ENCODE results near the gene CPM.

The CPM gene

DNA sequence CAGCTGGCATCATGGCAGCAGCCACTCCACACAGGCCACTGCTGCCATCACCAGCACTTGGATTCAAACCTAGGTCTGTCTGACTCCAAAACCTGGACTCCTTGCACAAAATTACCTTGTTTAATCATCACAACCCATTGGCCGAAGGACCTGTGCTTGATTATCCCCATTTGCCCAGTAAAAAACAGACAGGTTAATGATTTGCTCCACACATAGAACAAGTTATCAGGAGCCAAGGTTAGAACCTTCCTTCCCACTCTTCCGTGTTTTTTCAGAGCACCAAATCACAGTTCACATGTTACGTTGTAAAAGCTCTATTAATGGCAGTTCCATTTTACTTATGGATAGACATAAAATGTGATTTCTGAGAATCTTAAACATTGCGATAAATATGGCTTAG, 23.5 kb upstream of the CPM start:
- no peak for DNase-seq (ENCODE audit: low spot score)

DNA sequence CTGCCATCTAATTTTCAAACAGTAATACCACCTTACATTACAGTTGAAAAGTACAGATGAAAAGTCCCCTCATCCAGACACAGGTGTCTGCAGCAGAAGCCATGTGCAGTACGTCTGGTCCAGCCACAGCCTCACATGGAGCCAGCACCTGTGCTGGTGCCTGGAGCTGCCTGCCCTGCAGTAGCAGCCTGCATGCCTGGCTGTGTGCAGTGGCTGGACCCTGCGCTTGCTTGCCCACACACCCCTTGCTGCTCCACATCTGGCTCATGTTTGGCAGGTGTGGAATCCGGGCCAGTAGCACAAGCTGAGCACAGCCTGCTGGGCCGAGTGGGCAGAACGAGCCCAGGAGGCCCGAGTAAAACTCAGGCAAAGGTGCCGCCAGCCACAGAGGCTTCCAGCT, 21.8 kb upstream of the CPM start:
- no peak for DNase-seq (ENCODE audit: low spot score)

DNA sequence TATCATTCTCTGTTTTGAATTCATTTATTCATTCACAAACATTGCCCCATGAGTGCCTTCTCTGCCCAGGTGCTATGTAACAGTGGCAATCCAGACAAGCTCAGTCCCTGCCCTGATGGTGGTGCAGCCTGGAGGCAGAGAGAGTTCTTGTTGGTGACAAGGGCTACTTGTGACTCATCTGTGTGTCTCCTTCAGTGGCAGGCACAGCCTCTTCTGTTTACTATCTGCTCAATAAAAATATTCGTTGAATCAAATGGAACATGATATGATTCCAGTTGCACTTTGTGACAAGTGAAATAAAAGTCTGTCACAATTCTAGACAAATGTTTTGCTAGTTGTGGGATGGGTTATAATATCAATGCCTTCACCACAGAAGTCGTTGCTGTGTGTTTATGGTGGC, 20.6 kb upstream of the CPM start:
- DNase-seq (ENCODE audit: low spot score) = no peak

DNA sequence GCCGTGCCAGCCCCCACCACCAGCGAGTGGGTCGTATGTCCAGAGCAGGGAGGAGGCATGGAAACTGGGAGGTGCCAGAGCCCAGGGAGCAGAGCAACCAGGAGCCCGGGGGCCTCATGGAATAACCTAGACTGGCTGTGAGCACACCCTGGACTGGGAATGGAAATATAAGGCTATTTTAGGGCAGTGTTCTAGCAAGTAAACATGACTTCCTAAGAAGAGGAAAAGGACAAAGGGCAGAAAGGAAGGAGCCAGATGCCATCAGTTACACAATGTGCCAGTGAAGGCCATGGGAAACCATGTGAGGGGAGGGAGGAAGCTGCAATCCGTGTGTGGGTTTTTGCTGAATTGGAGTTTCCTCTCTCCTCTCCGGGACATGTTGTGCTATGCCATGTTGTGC, 18.7 kb upstream of the CPM start:
- DNase-seq (ENCODE audit: low spot score) = peak; percentile 37

DNA sequence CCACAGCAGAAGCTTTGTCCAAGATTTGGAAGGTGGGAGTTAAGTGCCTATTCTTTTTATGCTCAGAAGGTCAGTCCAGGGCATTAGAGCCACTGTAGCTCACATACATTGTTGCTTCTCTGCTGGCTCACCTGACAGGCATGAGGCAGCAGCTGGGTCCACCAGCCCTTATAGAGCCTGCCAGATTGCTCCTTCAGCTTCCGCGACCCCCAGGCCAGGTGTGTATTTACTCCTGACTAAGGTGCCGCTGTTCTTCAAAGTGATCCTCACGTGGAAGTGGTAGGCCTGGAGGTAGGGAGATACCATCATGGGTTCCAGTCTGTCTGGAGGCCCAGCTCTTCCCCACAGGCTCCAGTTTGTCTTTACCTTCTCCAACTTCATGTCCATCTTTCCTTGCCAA, 17.5 kb upstream of the CPM start:
- no peak for DNase-seq (ENCODE audit: low spot score)

DNA sequence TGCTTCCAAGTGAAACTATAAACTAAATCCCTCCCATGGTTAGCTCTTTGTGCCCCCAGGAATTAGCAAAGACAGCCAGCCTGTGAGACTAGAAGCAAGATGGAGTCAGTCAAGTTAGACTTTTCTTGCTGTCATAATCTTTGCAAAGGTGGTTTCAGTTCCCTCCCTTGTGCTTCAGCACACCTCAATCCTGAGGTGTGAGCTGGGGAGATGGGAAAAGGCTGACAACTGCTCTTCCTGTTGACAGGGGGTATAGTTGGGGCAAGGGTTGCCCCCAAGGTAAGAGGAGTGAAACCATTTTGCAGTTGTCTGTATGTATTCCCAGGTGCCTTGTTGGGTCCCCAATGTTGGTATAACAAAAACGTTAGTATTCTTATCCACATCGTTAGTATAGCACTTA, 12.3 kb upstream of the CPM start:
- DNase-seq (ENCODE audit: low spot score) = no peak

DNA sequence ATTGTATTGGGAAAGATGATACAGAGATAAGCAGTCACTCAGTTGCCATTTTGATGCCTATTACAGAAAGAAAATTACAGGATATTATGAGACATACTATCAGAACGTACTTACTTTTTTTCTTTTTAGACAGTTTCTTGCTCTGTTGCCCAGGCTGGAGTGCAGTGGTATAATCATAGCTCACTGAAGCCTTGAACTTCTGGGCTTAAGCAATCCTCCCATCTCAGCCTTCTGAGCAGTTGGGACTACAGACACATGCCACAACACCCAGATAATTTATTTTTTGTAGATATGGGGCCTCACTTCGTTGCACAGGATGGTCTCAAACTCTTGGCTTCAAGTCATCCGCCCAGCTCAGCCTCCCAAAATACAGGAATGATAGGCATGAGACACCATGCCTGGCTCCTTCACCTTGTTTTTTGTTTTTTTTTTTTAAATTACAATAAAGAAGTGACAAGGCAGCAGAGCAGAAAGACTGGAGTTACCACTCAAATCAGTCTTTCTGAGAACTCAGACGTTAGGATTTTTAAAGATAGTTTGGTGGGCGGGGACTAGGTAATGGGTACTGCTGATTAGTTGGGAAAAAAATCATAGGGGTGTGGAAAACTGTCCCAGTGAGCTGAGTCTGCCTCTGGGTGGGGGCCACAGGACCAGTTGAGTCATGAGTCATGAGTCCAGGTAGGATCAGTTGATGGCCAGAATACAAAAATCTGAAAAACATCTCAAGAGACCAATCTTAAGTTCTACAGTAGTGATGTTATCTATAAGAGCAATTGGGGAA, 11.5 kb upstream of the CPM start:
- DNase-seq (ENCODE audit: low spot score) = no peak

DNA sequence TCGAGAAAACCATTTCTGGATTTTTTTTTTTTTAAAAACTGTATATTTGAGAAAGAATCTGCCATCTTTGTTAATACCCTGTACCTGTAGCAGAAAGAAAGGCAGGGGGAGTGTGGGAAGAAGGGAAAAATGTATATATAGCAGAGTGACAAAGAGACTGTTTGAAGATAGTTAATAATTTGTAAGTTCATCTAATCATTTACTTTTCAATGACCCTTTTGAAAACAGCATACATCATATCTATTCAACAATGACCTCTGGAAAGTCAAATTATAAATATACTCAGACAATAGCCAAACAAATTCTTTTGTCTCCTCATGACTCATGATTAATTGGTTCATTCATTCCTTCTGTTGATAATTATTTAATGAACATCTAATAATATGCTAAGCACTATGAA, 10.9 kb upstream of the CPM start:
- no peak for DNase-seq (ENCODE audit: low spot score)

DNA sequence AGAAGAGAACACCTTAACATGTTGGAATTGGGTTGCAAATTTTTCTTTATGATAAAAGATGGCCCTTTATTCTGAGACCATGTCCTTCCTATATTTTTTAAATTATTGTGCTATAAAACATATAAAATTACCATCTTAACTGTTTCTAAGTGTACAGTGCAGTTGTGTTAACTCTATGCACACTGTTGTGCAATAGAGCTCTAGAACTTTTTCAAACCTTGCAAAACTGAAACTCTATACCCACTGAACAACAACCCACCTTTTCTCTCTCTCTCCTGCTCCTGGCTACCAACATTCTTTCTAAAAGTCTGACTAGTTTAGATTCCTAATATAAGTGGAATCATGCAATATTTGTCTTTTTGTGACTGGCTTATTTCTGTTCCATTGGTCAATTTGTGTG, 7.8 kb upstream of the CPM start:
- no peak for DNase-seq (ENCODE audit: low spot score)

DNA sequence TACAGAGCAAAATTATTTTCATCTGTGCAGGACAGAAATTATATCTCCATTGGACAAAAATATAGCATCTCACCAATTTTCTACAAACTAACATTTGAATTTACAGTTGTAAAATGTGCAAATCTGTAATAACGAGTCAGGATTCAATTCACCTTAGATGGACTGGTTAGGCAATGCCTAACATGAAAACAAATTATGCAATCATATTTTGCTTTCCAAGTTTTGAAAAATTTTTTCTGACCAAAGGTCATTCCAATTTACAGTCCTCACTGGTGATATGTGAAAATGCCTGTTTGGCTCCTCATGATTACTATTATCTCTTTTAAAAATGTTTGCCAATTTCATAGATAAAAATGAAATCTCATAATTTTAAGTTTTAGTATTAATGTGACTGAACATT, 6.5 kb upstream of the CPM start:
- DNase-seq (ENCODE audit: low spot score) = no peak

DNA sequence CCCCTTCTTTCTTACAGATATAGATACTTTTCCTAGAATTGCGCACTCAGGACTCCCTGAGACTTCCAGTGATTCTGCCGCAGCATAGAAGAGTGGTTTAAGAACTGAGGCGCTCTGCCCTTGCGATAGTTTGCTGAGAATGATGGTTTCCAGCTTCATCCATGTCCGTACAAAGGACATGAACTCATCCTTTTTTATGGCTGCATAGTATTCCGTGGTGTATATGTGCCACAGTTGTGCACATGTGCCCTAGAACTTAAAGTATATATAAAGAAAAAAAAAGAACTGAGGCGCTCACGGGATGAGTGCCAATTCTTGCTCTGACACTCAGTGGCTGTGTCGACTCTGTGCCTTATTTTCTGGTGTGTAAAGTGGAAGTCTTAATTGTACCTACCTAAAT, 1.4 kb upstream of the CPM start:
- no peak for DNase-seq (ENCODE audit: low spot score)

DNA sequence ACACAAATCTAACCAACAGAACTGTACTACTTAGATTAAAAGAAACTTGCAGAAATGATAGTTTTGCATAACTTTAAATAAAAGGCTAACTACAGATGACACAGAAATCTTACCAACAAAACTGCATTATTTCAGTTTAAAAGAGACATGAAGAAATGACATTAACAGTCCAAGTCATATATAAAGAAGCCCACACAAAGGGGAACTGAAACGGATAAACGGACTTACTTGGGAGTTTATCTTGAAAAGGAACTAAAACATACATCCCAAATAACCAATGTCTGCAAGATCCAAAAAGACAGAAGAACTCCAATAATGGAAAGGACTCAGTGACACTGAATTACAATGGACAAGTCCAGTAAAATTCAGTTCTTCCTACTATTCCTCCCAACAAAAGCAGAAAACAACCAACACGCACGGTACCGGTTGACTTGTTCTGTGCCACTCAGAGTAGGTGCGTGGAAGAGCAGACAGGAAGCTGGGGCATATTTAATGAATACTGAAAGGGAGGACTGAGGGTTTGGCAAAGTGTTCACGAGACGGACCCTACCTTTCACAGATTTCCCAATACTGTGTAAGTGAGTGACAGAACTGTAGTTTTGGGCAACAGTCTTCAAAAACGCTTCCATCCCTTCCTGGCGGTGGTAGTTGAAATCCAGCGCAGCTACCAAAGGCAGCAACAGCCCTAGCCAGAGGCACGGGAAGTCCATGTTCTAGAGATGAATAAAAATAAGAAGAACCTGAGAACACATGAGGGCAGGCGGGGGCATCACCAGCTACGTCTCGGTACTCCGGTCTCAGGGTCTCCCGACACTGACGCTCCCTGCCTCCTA, 627 bp downstream of the CPM start:
- DNase-seq (ENCODE audit: low spot score) = peak; percentile 80

DNA sequence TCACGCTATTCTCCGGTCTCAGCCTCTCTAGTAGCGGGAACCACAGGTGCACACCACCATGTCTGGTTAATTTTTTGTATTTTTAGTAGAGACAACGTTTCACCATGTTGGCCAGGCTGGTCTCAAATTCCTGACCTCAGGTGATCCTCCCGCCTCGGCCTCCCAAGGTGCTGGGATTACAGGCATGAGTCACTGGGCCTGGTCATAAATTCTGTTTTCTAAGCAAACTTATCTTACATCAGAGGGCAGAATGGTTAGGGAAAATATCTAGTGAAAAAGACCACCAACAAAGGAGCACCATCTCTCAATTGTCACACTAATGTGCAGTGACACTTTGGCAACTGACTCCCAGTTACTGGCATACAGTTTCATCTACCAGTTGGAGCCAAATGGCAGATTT, 2.8 kb downstream of the CPM start:
- no peak for DNase-seq (ENCODE audit: low spot score)

DNA sequence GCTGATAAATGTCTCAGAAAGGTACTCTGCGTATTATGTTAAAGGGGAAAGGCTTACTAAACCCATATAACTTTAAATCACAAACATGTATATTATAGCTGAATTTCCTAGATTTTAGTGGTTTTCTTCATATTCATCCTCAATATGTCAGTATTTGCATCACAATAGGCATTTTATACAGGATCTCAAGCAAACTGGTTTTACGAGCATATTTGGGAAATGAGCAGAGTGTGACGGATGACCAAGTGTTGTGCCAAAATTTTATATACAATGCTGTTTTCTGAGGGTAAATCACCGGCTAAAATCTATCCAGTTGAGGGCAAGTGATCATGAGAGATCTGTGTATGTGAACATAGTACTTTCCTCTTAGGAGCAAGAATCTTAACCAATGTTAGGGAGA, 8.4 kb downstream of the CPM start:
- no peak for DNase-seq (ENCODE audit: low spot score)

DNA sequence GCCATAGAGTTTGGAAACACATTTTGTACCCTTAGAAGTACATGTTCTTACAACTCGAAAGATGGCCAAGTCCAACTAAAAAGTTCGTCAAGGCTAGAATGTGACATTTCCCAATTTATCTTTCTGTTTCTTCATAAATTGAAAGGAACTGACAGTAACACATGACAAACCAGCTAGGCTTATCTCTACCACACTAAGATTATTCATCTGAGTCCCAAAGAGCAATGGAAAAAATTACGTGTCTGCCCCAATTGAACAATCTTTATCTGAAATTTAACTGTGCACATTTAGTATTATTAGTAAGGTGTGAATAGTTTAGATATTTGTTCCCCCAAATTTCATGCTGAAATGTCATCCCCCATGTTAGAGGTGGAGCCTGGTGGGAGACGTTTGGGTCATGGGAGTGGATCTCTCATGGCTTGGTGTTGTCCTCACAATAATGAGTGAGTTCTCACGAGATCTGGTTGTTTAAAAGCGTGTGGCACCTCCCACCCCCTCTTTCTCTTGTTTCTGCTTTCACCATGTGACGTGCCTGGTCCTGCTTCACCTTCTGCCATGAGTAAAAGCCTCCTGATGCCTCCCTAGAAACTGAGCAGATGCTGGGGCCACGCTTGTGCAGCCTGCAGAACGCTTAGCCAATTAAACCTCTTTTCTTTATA, 13.3 kb downstream of the CPM start:
- DNase-seq (ENCODE audit: low spot score) = no peak

DNA sequence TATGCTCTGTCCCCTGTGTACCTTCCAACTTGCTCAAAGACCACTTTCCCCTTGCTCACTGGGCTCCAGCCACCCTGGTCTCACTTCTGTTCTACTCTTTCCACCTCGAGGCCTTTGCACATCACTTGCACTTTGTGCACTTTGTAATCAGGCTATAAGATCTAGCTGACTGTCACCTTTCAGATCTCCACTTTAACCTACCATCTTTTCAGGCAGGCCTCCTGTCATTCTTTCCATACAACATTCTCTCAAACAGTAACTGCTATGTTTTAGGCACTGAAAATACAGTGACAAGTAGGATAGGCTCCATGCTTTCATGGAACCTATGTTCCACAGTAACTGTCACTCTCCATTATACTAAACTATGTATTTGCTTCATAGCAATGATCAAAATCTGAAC, 14.0 kb downstream of the CPM start:
- DNase-seq (ENCODE audit: low spot score) = no peak

DNA sequence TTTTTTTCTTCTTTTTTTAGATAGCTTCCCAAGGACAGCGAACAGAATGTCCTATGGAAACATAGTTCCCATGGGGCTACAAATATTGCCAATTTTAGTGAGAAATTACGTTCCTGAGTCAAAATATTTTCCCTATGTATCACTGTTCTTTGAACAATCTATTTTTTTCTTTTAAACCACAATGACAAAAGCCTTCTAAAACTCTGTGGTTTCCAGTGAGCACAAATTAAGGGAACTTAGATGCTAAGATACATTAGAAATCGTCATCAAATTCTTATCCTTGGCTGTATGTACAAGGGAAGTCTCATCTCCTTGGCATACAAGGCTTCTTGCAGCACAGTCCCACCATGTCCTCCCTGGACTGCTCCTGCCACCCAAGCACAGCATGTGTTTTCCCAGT, 17.9 kb downstream of the CPM start:
- DNase-seq (ENCODE audit: low spot score) = no peak

DNA sequence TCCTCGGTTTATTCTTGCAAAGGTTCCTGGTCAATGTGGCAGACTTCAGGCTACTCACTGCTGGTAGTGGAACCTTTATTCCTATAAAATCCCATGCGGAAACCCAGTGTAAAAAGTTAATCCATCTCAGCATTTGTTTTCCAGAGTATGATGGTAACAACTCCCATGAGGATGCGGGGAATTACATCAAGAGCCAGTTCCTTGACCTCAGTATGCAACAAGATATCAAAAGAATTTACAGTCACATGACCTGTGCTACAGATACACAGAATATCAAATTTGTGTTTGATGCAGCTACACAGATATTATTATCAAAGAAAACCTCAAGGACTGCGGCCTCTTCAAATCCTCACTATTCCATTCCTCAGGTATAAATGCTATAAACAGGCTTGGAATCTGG, 19.3 kb downstream of the CPM start:
- DNase-seq (ENCODE audit: low spot score) = no peak

DNA sequence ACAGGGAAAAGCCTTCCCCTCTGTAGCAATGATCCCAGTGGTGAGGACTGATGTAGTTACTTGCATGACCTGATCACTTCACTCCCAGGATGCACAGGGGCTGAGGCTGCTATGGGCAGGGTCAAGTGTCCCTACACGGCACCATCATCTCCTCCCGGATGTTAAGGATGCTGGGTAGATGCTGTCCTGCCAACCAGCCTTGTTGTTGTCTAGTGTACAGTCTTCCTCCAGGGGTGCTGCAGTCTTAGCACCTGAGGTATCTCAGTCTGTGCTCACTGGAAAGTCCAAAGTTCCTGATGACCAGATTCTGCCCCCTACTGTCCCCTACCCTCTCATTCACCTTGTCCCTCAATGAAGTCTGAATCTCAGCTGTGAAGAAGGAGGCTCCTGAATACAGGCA, 20.1 kb downstream of the CPM start:
- no peak for DNase-seq (ENCODE audit: low spot score)

DNA sequence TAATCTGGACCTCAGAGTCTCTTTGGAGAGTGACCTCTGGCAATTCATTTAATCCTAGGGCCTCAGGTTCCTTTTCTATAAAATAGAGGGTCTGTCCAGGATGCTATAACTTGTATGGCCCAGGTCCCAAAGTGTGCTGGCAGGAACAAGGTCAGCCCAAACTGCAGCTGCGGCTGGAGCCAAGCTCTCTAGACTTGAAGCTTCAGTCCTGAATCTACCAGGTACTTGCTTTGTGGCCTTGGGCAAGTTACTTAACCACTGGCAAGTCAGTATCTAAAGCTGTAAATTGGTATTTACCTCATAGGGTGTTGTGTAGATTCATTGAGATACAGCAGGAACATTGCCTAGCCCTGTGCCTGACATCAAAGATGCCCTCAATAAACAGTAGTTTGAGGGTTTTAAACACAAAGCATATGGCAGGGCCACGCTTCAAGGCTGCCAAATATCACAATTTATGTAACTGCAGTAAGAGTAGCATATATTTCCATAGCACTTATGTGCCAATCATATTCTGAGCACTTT, 21.7 kb downstream of the CPM start:
- no peak for DNase-seq (ENCODE audit: low spot score)

DNA sequence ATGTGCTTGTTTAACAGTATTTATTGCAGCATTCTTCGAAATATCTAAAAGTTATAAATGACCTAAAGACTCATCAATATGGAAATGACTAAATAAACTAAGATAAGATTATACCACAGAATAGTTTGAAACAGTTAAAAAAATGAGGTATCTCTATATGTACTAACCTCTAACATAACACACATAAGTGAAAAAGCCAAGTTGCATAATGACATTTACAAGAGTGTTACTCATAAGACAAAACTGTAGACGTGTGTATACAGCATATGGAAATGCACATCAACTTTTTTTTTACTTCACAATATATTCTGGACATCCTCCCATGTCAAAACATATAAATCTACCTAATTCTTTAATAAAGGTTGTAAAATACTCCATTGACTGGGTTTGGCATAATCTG, 22.8 kb downstream of the CPM start:
- no peak for DNase-seq (ENCODE audit: low spot score)

DNA sequence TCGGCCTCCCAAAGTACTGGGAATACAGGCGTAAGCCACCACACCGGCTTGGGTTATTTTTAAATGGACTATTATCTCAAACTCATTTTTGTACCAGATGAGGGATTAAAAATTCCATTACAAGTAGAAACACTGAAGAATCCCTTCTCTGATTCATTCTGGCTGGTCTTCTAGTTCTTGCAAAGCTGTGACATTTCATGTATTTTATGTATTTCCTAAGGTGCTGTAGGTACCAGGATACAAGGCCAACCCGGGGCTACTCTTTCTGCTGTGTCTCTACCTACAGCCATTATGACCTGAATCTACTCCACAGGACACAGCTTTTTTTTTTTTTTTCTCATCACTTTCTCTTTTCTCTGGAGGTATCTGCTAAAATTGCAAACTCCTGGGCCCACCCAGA, 24.9 kb downstream of the CPM start:
- no peak for DNase-seq (ENCODE audit: low spot score)

DNA sequence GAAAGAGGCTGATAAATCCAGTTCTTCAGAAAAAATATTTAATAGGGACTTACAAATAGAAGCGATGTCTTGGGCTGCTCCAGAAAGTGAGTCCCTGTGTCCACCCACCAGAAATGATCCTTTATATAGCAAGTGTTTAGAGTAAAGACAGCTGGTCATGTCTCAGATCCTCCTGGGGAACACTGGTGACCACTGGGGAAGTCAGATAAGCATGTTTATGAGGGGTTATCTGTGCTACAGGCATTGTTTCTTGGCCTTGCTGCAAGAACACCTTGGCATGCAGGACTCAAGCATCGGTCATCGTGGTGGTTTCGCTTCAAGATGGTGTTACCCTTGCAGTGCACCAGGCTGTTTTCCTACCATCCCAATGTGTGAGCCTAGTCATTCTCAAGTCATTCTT, 27.2 kb downstream of the CPM start:
- DNase-seq (ENCODE audit: low spot score) = no peak

Data from pons (tissue), 1 donor.